Transverse colon (tissue), 4 donors: ENCODE results near the gene CIT. TPM values are rescaled to one million over a fixed set of nuclear protein-coding genes. Genes with fewer than 3 reads are reported as not detected.

Experiments
- DNase-seq: peaks from one replicate; pipeline ENCODE4 v3.0.0-alpha.2; 2019
- H3K27ac ChIP-seq, 4 donors: fragments of 200-600 bp; sonication (generic); 2 replicates each; pipeline ENCODE4 v1.5.1; 2016 to 2018; ENCODE audit warnings: inconsistent platforms in 4 of 4
- H3K27me3 ChIP-seq: fragments of 200-600 bp; sonication (generic); 2 replicates; pipeline ENCODE4 v1.5.1; 2017; ENCODE audit warnings: inconsistent platforms
- H3K36me3 ChIP-seq, 4 donors: fragments of 200-600 bp; sonication (generic); 2 replicates each; pipeline ENCODE4 v1.5.1; 2017 to 2019; ENCODE audit warnings: inconsistent platforms in 4 of 4
- H3K4me1 ChIP-seq, 4 donors: fragments of 200-600 bp; sonication (generic); 2 replicates each; pipeline ENCODE4 v1.5.1; 2017 to 2020; ENCODE audit warnings: inconsistent platforms in 4 of 4
- H3K4me3 ChIP-seq, 4 donors: fragments of 200-600 bp; sonication (generic); 1 replicate in 1 of 4; 2 replicates in 3 of 4; pipeline versions ENCODE4 v1.5.1 to v1.6.1; 2017 to 2019; ENCODE audit warnings: inconsistent platforms in 4 of 4
- H3K9me3 ChIP-seq, 2 donors: fragments of 200-600 bp; sonication (generic); 2 replicates each; pipeline ENCODE4 v1.5.1; 2017 to 2019; ENCODE audit warnings: inconsistent platforms in 2 of 2
- EP300 ChIP-seq: sonication (generic); formaldehyde crosslinking; IDR thresholded peaks from one replicate; pipeline ENCODE4 v1.6.1; 2017; ENCODE audit warnings: antibody characterized with exemption, low read depth
- POLR2A ChIP-seq: fragments of 450-650 bp; IDR thresholded peaks from one replicate; pipeline ENCODE4 v1.6.1; 2016; ENCODE audit warnings: antibody characterized with exemption, mild to moderate bottlenecking, moderate library complexity
- POLR2AphosphoS5 ChIP-seq, 3 donors: sonication (generic); formaldehyde crosslinking; IDR thresholded peaks; one replicate each; pipeline ENCODE4 v1.6.1; 2016; ENCODE audit warnings: antibody characterized with exemption in 3 of 3
- WGBS, 2 donors: methylation state at CpG; one replicate each; pipeline ENCODE4 v1.1.5; 2018; ENCODE audit warnings: low coverage in 1 of 2; 5-methylcytosine and 5-hydroxymethylcytosine counted together
- in situ Hi-C, 4 donors: fragments of 200-750 bp; cut with MboI; loops; one replicate each; pipeline versions ENCODE4 v1.15.0 to v1.15.1; 2017; ENCODE audit warnings: low sequenced_read_pairs in 3 of 4, low pct_ligation_motif_present in 1 of 4, low pct_unique_long_range_greater_than_20kb in 1 of 4
- intact Hi-C: fragments of 100-400 bp; cut with DNase I; formaldehyde crosslinking; loops from one replicate; pipeline ENCODE4 v1.15.1; 2023; ENCODE audit warnings: low total_unique reads
- total RNA-seq, 4 donors: library from RNA; depleted of rRNA; stranded (reverse); fragments of >200 nt; gene quantifications; one replicate each; pipeline ENCODE4 v1.1.0, GENCODE V29; 2016
- TF ChIP-seq, protein P1 (sequence below), 5 experiments: fragments of 200-600 bp in 3 of 5; fragments of 450-650 bp in 2 of 5; sonication (generic) in 3 of 5; IDR thresholded peaks; 1 replicate in 2 of 5; 2 replicates in 3 of 5; pipeline ENCODE4 v1.5.1; 2016 to 2017; ENCODE audit warnings: antibody characterized with exemption in 5 of 5, inconsistent platforms in 3 of 5, mild to moderate bottlenecking in 2 of 5, moderate library complexity in 1 of 5

The CIT gene
- total RNA-seq, 4 donors from 2014 or later = 1.1 to 51.1 (median 7.1) TPM

DNA sequence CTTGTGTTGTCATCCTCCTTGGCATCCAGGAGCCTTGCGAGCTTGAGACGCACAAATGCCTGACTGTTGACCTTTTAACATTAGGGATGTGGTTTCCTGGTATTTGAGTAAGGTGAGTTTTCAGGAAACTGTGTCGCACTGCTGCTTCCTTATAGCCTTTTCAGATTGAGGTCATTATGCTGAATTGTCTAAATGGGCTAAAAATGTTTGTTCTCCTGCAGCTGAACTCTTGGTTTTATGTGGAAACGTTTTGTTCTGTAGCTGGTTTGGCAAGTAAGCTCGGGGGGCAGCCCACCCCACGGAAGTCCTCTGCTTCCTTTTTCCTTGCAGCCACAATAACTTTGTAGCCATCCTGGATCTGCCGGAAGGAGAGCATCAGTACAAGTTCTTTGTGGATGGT lies 203.5 kb downstream of the CIT start:
- H3K9me3 ChIP-seq = no peaks in the 10 kb centered on the region
- H3K4me1 ChIP-seq = peaks cover 14 to 62% (median 52%) of the 10 kb centered on the region in 4 donors
- WGBS, 2 donors = 32 to 50% methylated on average over 2 to 7 of the region's 7 CpGs
- no peaks in the 10 kb centered on the region for H3K27me3 ChIP-seq
- intact Hi-C loops (no loop called here), in situ Hi-C loops (no loop called here)
- H3K36me3 ChIP-seq = peaks cover 0 to 44% (median 13%) of the 10 kb centered on the region in 4 donors
- peak; percentile 59 for DNase-seq
- TF ChIP-seq POLR2A = peak; percentile 1
- TF ChIP-seq, protein P1, sequence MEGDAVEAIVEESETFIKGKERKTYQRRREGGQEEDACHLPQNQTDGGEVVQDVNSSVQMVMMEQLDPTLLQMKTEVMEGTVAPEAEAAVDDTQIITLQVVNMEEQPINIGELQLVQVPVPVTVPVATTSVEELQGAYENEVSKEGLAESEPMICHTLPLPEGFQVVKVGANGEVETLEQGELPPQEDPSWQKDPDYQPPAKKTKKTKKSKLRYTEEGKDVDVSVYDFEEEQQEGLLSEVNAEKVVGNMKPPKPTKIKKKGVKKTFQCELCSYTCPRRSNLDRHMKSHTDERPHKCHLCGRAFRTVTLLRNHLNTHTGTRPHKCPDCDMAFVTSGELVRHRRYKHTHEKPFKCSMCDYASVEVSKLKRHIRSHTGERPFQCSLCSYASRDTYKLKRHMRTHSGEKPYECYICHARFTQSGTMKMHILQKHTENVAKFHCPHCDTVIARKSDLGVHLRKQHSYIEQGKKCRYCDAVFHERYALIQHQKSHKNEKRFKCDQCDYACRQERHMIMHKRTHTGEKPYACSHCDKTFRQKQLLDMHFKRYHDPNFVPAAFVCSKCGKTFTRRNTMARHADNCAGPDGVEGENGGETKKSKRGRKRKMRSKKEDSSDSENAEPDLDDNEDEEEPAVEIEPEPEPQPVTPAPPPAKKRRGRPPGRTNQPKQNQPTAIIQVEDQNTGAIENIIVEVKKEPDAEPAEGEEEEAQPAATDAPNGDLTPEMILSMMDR (IDR thresholded peaks at IDR 0.05) = no peak
- TF ChIP-seq EP300 = peak; percentile 15
- TF ChIP-seq POLR2AphosphoS5 (IDR thresholded peaks at IDR 0.05) = peak in 2 of 3 donors; percentile 61 to 73
- H3K27ac ChIP-seq = peak overlapping the region; percentile 96 to 99 (median 98)
- no peak overlapping the region for H3K4me3 ChIP-seq

DNA sequence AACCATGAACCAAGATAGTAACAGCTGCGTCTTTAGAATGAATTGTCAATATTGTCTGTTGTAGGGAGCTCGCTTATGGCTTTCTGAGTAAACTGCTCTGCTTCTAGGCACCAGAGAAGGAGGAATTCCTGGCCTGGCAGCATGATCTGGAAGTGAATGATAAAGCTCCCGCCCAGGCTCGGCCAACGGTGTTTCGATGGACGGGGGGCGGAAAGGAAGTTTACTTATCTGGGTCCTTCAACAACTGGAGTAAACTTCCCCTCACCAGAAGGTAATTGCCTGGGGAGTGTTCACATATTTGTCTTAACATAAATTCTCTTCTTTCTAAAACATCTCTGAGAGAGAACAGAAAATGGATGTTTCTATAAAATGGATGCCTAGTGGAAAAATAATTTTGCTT lies 204.9 kb downstream of the CIT start:
- intact Hi-C loops = no loop called here
- in situ Hi-C loops = no loop called here
- H3K4me3 ChIP-seq = no peak overlapping the region
- H3K9me3 ChIP-seq = no peaks in the 10 kb centered on the region
- peak overlapping the region; percentile 96 to 99 (median 98) for H3K27ac ChIP-seq
- 40 to 55% methylated on average over 2 to 8 of the region's 8 CpGs for WGBS, 2 donors
- H3K27me3 ChIP-seq = no peaks in the 10 kb centered on the region
- no peak for DNase-seq
- H3K4me1 ChIP-seq = peaks cover 14 to 62% (median 51%) of the 10 kb centered on the region in 4 donors
- no peak for TF ChIP-seq POLR2A
- TF ChIP-seq EP300 = no peak
- TF ChIP-seq POLR2AphosphoS5 (IDR thresholded peaks at IDR 0.05) = no peak
- TF ChIP-seq, protein P1 (IDR thresholded peaks at IDR 0.05) = no peak
- peaks cover 0 to 32% (median 9%) of the 10 kb centered on the region in 4 donors for H3K36me3 ChIP-seq

DNA sequence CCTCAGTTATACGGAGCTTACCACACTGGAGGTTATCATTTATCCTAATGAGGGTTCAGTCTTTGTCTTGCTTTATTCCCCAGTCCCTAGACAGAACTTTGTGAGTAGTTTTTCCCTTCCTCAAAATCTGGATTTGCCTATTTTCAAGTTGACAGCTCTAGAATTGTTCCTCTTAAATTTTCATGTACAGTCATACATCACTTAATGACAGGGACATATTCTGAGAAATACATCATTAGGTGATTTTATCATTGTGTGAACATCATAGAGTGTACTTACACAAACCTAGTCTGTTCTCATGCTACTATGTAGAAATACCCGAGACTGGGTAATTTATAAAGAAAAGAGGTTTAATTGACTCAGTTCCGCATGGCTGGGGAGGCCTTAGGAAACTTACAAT lies 206.1 kb downstream of the CIT start:
- in situ Hi-C loops (no loop called here), intact Hi-C loops (no loop called here)
- WGBS, 2 donors = 49 to 63% methylated on average over 3 of the region's 3 CpGs
- no peak for TF ChIP-seq POLR2A
- no peak for TF ChIP-seq EP300
- TF ChIP-seq POLR2AphosphoS5 (IDR thresholded peaks at IDR 0.05) = no peak
- TF ChIP-seq, protein P1 (IDR thresholded peaks at IDR 0.05) = no peak
- Histone ChIP-seq H3K4me1 (peaks cover 14 to 69% (median 56%) of the 10 kb centered on the region in 4 donors), H3K36me3 (peaks cover 0 to 21% (median 5%) of the 10 kb centered on the region in 4 donors), H3K4me3 (peak overlapping the region in 1 of 4 donors; percentile 11), H3K9me3 (no peaks in the 10 kb centered on the region), H3K27me3 (no peaks in the 10 kb centered on the region), H3K27ac (peak overlapping the region; percentile 96 to 99 (median 98))
- DNase-seq = no peak

DNA sequence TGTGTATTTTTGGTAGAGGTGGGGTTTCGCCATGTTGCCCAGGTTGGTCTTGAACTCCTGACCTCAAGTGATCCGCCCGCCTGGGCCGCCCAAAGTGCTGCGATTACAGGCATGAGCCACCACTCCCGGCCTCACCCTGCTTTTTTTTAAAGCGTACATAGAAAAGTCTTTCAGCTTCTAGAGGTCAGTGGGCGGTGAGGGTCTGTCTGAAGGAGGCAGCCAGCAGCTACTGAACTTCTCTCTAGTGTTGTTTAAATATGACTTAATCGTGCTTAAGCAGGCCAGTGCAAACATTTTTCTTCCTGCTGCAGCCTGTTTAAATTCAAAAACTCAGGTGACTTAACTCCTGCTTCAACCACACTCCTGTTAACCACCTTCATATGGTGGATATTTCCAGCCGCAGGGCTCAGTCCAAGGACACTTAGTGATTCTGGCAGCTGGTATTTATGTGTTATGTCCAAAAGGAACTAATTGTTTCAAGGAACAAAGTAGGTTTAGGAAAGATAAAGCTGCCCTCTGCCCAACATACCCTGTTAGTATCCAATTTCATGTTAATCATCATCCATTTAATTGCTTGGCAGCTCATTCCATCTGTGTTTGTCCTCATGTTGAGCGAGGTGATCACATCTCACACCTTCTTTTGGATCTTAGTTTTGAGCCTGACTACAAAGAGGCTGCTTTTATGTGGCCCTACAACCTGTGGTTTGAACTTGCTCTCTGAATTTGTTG lies 207.2 kb downstream of the CIT start:
- WGBS, 2 donors = 22 to 31% methylated on average over 3 to 11 of the region's 11 CpGs
- DNase-seq = peak; percentile 70
- H3K27me3 ChIP-seq = no peaks in the 10 kb centered on the region
- peaks cover 14 to 69% (median 56%) of the 10 kb centered on the region in 4 donors for H3K4me1 ChIP-seq
- no peaks in the 10 kb centered on the region for H3K9me3 ChIP-seq
- peak overlapping the region; percentile 96 to 99 (median 98) for H3K27ac ChIP-seq
- in situ Hi-C loops (loop anchor here in 1 of 4 donors (10.0 kb wide), 1 partner anchor 105 kb away; no protein-coding TSS in a partner anchor), intact Hi-C loops (no loop called here)
- peaks cover 0 to 10% (median 2%) of the 10 kb centered on the region in 4 donors for H3K36me3 ChIP-seq
- H3K4me3 ChIP-seq = peak overlapping the region in 3 of 4 donors; percentile 8 to 97 (median 73)
- TF ChIP-seq, protein P1 (IDR thresholded peaks at IDR 0.05) = no peak
- TF ChIP-seq POLR2AphosphoS5 (IDR thresholded peaks at IDR 0.05) = peak; percentile 12 to 87 (median 74)
- TF ChIP-seq POLR2A = peak; percentile 55
- TF ChIP-seq EP300 = peak; percentile 51
